NCI-H1694 (cell line): ENCODE measurements around the gene EPC2.
"Not testable (repeated sequence)": the region's sequence is repeated elsewhere in the genome, so short reads cannot be mapped to it uniquely, and the experiment has no call there.

Experiments
- DNase-seq: peaks from one replicate; lab custom pipeline; 2025; lab: John Stamatoyannopoulos, UW

Gene EPC2

GRCh38 chr2:148640767-148641166, 3.8 kb upstream of the EPC2 start:
- DNase-seq, result peak; percentile 40

GRCh38 chr2:148642112-148642744, 2.3 kb upstream of the EPC2 start:
- DNase-seq, result no peak

- DNase-seq, result no peak
These were observed 1.6 kb upstream of the EPC2 start for GRCh38 chr2:148642891-148643416.

GRCh38 chr2:148643421-148643820, 1.1 kb upstream of the EPC2 start:
- DNase-seq, result no peak

GRCh38 chr2:148644883-148645538, 460 bp downstream of the EPC2 start:
- DNase-seq, result peak; percentile 91

GRCh38 chr2:148645539-148646230, 1.1 kb downstream of the EPC2 start:
- peak; percentile 34 for DNase-seq

GRCh38 chr2:148646231-148646559, 1.6 kb downstream of the EPC2 start:
- no peak for DNase-seq

GRCh38 chr2:148647711-148648110, 3.2 kb downstream of the EPC2 start:
- DNase-seq, result not testable (repeated sequence)

GRCh38 chr2:148649936-148650335, 5.4 kb downstream of the EPC2 start:
- DNase-seq, result no peak

- no peak for DNase-seq
These were observed 6.3 kb downstream of the EPC2 start for GRCh38 chr2:148650881-148651280.

GRCh38 chr2:148651972-148652371, 7.4 kb downstream of the EPC2 start:
- no peak for DNase-seq

GRCh38 chr2:148653437-148653836, 8.9 kb downstream of the EPC2 start:
- DNase-seq, result no peak

- DNase-seq, result no peak
These were observed 9.9 kb downstream of the EPC2 start for GRCh38 chr2:148654435-148654834.

GRCh38 chr2:148656516-148656915, 12.0 kb downstream of the EPC2 start:
- DNase-seq, result no peak

- no peak for DNase-seq
These were observed 14.5 kb downstream of the EPC2 start for GRCh38 chr2:148658807-148659722.

GRCh38 chr2:148660999-148661398, 16.4 kb downstream of the EPC2 start:
- no peak for DNase-seq

GRCh38 chr2:148662332-148662731, 17.8 kb downstream of the EPC2 start:
- not testable (repeated sequence) for DNase-seq

GRCh38 chr2:148664229-148664628, 19.7 kb downstream of the EPC2 start:
- no peak for DNase-seq

- no peak for DNase-seq
These were observed 22.0 kb downstream of the EPC2 start for GRCh38 chr2:148666555-148666954.

- no peak for DNase-seq
These were observed 22.7 kb downstream of the EPC2 start for GRCh38 chr2:148667113-148667836.

- no peak for DNase-seq
These were observed 26.2 kb downstream of the EPC2 start for GRCh38 chr2:148670773-148671172.
